A549 (cell line): Measurements from ENCODE around the gene LIMS4.
"Not testable (repeated sequence)": the region's sequence is repeated elsewhere in the genome, so short reads cannot be mapped to it uniquely, and the experiment has no call there.

Experiments used
- BHLHE40 ChIP-seq: IDR thresholded peaks from 2 replicates; pipeline ENCODE4 v1.6.1; 2012; ENCODE audit warnings: low read depth, low read length, inconsistent platforms
- TF ChIP-seq, protein P1 (sequence below): fragments of >200 bp; sonication (Bioruptor Twin); formaldehyde crosslinking; IDR thresholded peaks from 3 replicates; pipeline ENCODE4 v1.5.1; 2016
- TF ChIP-seq, protein P2 (sequence below): IDR thresholded peaks from 2 replicates; pipeline ENCODE4 v1.6.1; 2012

DNA sequence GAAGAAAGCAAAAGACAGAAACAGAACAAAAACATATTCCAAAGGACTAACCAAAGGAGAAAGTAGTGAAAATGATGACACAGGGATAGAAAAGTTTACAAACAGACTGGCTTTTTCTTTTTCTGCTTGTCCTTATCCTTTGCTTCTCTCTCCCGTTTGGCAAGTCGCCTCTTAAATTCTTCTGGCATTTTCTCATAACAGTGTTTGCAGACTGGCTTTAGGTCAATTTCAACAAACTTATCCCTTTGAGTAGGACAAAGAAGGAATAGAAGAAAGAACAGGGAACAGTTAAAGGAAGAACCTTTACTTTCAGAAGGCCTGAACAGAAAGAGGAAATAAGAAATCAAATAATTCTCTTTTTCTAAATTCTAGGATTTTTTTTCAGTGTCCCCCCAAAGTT lies 26.0 kb downstream of the LIMS4 start:
- not testable (repeated sequence) for TF ChIP-seq BHLHE40
- TF ChIP-seq, protein P1, sequence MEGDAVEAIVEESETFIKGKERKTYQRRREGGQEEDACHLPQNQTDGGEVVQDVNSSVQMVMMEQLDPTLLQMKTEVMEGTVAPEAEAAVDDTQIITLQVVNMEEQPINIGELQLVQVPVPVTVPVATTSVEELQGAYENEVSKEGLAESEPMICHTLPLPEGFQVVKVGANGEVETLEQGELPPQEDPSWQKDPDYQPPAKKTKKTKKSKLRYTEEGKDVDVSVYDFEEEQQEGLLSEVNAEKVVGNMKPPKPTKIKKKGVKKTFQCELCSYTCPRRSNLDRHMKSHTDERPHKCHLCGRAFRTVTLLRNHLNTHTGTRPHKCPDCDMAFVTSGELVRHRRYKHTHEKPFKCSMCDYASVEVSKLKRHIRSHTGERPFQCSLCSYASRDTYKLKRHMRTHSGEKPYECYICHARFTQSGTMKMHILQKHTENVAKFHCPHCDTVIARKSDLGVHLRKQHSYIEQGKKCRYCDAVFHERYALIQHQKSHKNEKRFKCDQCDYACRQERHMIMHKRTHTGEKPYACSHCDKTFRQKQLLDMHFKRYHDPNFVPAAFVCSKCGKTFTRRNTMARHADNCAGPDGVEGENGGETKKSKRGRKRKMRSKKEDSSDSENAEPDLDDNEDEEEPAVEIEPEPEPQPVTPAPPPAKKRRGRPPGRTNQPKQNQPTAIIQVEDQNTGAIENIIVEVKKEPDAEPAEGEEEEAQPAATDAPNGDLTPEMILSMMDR = not testable (repeated sequence)
- TF ChIP-seq, protein P2, sequence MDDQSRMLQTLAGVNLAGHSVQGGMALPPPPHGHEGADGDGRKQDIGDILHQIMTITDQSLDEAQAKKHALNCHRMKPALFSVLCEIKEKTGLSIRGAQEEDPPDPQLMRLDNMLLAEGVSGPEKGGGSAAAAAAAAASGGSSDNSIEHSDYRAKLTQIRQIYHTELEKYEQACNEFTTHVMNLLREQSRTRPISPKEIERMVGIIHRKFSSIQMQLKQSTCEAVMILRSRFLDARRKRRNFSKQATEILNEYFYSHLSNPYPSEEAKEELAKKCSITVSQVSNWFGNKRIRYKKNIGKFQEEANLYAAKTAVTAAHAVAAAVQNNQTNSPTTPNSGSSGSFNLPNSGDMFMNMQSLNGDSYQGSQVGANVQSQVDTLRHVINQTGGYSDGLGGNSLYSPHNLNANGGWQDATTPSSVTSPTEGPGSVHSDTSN = not testable (repeated sequence)
